Fibroblast of skin of right biceps (primary cell): ENCODE measurements around the gene MED8.
"Not testable (repeated sequence)": the region's sequence is repeated elsewhere in the genome, so short reads cannot be mapped to it uniquely, and the experiment has no call there.

Experiments used
- DNase-seq: peaks from one replicate; pipeline ENCODE4 v3.0.0-alpha.2; 2013

The MED8 gene

DNA sequence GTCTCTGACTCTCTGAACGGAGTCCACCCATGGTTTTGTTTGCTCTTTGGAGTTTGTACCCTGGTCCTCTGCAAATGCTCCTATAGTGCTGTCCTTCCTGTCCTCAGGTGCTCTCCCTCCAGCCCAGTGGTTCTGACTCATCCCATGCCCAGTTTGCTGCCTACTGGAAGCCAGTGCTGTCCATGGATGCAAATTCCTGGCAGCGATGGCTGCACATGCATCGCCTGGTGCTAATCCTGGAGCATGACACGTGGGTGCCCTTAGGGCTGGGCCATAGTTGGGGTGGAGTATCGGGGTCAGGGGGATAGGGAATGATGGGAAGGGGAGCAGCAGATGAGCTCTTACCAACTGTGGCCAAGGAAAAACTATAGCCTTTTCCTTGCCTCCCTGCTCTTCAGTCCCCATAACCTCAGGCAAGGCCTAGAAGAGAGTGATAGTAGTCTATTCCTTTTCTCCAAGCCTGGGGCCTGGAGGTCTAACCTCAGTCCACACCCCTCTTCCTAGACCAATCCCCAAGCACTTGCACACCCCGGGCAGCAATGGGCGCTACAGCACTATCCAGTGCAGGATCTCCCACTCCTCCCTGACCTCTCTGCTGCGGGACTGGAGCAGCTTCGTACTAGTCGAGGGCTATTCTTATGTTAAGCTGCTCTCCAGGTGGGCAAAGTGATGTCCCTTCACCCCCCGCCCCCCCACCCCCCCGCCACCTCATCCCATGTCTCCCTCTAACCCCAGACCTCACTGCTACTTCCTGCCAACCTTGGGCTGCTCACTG lies 32.6 kb upstream of the MED8 start:
- DNase-seq, result no peak

DNA sequence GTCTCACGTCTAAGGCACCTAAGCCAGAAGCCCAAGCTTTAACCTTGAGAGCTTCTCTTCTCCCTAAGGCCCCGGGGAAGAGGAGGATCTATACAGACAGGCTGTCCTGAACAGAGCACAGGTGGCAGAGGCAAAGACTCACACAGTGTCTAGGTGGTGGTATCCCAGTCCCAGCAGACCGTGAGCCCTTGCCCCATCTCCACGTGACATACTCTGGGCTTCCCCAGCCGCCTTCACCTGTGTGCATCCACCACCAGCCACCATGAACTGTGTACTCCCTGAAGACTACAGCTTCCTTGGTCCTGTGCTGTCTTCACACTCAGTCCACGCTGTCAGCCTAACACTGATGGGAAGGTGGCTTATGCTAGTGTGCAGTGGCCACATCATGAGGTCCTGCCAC lies 31.8 kb upstream of the MED8 start:
- DNase-seq, result no peak

- no peak for DNase-seq
These were observed 31.3 kb upstream of the MED8 start for GRCh38 chr1:43420874-43421273.

- DNase-seq, result no peak
These were observed 30.2 kb upstream of the MED8 start for GRCh38 chr1:43419627-43420425.

- DNase-seq, result no peak
These were observed 29.3 kb upstream of the MED8 start for GRCh38 chr1:43418858-43419257.

DNA sequence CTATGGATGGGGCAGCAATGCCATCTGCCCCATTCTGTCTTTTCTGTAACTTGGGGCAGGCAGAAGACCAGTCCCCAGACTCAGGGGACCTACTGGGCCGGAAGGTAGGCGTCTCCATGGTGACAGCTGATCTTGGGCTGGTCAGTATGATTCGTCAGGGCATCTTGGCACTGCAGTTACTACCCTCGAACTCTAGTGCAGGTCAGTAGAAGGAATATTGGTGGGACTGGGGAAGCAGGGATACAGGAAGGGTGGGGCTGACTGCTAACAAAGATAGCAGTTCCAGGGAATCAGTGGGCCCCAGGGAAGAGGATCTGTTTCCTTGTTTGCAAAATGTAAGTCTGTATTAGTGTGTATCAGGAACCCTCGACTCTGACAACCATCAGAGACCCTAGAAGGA lies 26.3 kb upstream of the MED8 start:
- no peak for DNase-seq

DNA sequence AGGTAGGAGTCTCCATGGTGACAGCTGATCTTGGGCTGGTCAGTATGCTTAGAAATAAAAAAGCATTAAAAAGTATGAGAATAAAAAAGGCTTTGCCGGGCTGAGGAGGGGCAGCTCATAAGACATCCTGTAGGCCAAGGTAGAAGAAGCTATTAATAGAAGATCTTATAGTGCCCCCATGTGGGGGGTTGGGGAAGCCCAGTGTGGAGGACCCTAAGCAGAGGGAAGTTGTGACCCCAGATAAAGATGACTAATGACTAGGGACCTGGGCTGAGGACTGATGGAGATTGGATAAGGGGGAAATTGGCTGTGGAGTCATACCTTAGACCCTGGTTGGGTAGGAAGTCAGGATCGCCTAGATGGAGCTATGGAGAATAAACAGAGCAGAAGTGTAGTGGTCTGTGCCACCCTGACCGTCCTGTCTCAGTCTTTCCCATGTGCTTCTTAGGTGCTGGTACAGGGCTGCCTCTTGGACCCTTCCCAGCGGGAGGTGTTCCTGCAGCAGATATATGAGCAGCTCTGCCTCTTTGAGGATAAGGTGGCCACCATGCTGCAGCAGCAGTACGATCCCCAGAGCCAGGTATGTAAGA lies 25.1 kb upstream of the MED8 start:
- DNase-seq, result peak; percentile 57

GRCh38 chr1:43413426-43413825 lies 23.8 kb upstream of the MED8 start:
- not testable (repeated sequence) for DNase-seq

GRCh38 chr1:43410571-43410970 lies 21.0 kb upstream of the MED8 start:
- no peak for DNase-seq

GRCh38 chr1:43405876-43406234 lies 16.3 kb upstream of the MED8 start:
- no peak for DNase-seq

- DNase-seq, result no peak
These were observed 15.7 kb upstream of the MED8 start for GRCh38 chr1:43405219-43405875.

DNA sequence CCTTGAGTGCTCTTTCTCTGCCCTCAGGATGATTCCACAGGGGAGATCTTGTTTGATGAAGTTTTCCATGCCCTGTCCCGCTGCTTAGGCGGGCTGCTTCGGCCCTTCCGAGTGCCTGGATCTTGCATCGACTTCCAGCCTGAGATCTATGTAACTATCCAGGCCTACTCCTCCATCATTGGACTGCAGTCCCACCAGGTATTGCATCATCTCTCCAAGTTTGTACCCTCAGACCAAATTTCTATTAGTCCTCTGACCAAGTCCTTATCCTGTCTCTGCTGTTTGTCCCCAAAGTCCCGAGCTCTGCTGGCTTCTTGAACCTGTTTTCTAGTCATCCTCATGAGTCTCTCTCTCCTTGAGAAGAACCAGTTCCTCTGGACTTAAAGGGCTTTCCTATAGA lies 14.8 kb upstream of the MED8 start:
- no peak for DNase-seq

DNA sequence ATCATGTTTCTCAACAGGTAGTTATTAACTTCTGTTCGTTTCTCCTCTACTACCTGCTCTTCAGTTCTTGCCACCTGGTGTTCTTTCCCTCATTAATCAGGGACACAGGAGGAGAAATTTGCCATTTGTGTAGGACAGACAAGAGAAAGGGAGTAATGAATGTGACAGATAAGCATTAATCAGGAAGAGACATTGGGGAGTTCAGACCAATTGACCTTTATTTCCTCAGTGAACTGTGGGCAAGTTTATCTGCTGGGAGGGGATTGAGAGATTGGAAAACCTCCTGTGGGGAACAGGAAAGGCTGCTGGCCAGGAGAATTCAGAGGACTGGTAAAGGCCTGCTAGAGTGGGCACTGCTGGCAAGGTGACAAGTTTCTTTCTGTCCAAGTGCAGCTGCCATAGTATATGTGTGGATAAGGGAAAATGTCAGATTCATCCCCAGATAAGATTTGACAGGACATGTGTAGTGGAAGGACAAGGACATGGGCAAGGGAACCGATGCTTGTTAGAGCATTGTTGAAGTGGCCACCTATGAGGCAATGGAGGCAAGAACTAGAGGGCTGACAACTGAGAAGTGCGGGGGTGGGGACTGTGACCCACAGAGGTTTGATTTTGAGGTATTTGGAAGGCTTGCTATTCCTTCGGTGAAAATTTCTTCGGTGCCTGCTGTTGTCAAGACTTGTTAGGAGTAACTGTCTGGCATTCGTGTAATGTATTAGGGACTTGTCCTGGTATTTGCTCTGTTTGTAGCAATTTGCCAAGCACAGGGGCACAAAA lies 12.7 kb upstream of the MED8 start:
- no peak for DNase-seq

DNA sequence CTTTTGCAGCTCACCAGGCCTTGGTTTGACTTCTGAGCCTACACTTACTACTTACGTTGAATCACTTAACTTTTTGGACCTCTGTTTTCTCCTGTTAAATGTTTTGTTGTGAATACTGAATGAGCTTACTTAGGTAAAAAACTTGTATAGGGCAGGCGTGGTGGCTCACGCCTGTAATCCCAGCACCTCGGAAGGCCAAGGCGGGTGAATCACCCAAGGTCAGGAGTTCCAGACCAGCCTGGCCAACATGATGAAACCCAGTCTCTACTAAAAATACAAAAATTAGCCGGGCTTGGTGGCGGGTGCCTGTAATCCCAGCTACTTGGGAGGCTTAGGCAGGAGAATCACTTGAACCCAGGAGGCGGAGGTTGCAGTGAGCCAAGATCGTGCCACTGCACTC lies 10.8 kb upstream of the MED8 start:
- DNase-seq, result not testable (repeated sequence)

GRCh38 chr1:43398227-43398626 lies 8.6 kb upstream of the MED8 start:
- DNase-seq, result no peak

DNA sequence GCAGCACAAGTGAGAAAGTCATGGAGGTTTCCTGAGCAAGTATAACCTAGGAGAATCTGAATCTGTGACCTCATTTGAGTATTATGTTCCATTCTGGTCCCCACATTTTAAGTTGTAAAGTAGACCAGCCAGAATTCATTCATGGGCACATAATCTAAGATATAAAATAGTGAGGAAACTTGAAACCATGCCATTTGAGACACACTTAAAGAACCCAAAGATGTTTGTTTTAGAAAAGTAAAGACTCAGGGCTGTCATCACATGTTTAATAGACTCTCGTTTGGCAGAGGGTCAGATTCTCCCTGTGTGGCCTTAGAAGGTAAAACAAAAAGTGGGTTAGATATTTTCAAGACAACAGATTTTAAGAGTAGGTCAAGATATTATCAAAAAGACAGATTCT lies 6.5 kb upstream of the MED8 start:
- DNase-seq, result no peak

GRCh38 chr1:43395523-43395922 lies 5.9 kb upstream of the MED8 start:
- DNase-seq, result no peak

- no peak for DNase-seq
These were observed 3.1 kb upstream of the MED8 start for GRCh38 chr1:43392702-43393101.

GRCh38 chr1:43388613-43389012 lies 987 bp downstream of the MED8 start:
- DNase-seq, result no peak

- no peak for DNase-seq
These were observed 1.5 kb downstream of the MED8 start for GRCh38 chr1:43387976-43388599.

DNA sequence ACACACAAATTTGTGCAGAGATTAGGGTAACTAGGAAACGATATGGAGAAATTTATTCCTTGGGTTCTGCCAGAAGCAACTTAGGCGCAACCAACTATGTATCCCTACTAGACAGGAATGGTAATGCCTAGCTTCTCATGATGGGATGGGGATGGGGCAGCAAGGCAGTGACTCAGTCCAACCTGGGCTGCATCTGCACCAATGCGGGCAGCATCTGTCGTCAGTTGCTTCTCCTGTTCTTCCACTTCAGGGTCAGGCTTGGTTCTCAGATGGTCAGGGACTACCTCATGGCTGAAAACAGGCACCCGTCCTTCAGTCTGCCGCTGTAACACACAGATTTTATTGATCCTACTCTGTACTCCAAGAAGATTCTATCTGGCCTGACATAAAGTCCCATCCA lies 2.9 kb downstream of the MED8 start:
- DNase-seq, result no peak

DNA sequence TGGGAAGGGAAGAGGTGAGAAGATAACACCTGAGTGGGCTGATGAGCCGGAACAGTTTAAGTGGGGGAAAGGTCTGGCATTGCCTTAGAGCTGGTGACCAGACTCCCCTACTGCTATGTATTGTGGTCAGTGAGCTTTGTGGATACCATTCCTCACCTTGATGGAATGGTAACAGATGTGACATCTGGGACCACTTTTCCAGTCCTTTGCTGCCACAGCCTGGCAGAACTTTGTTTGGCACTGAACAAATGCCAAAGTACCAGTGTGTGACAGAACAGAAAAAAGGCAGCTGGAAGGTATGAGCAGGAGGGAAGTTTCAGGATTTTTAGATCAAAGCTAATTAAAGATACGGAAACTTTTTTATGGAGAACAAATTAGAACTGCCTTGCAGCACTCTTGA lies 6.2 kb downstream of the MED8 start:
- DNase-seq, result no peak
